CD8-positive, alpha-beta memory T cell (primary cell): ENCODE data around the gene DNAAF5. TPM values are rescaled to one million over a fixed set of nuclear protein-coding genes. Genes with fewer than 3 reads are reported as not detected.
A peak's percentile ranks its signal among the peaks of the same experiment; 100 is the strongest.
"Not testable (repeated sequence)": the region's sequence is repeated elsewhere in the genome, so short reads cannot be mapped to it uniquely, and the experiment has no call there.

Source experiments
- CTCF ChIA-PET: fragments of 350-600 bp; sonication (Branson Sonifier 250); formaldehyde crosslinking; loops from one replicate; lab custom pipeline; 2021; ENCODE audit warnings: antibody characterized with exemption; lab: Charles Lee
- POLR2A ChIA-PET: fragments of 350-600 bp; sonication (Branson Sonifier 250); formaldehyde crosslinking; loops from one replicate; lab custom pipeline; 2021; ENCODE audit warnings: antibody characterized with exemption; lab: Charles Lee
- DNase-seq, 5 donors: peaks; one replicate each; pipeline versions ENCODE4 v3.0.0 to v3.0.0-alpha.2; 2020 to 2022; ENCODE audit warnings: mixed read lengths in 1 of 5
- H3K27ac ChIP-seq: one replicate; pipeline ENCODE4 v1.7.0; 2013; ENCODE audit warnings: low read depth, mild to moderate bottlenecking, low read length, moderate library complexity
- H3K27me3 ChIP-seq: 2 replicates; pipeline ENCODE4 v1.7.0; 2013; ENCODE audit warnings: low read length, mild to moderate bottlenecking; ENCODE audit not compliant: insufficient read depth, poor library complexity, severe bottlenecking
- H3K36me3 ChIP-seq: 2 replicates; pipeline ENCODE4 v1.7.0; 2013; ENCODE audit warnings: mild to moderate bottlenecking, low read length, moderate library complexity; ENCODE audit not compliant: insufficient read depth
- H3K4me1 ChIP-seq: 2 replicates; pipeline ENCODE4 v1.7.0; 2013; ENCODE audit warnings: mild to moderate bottlenecking, low read length, moderate library complexity; ENCODE audit not compliant: insufficient read depth
- H3K4me3 ChIP-seq: 2 replicates; pipeline ENCODE4 v1.7.0; 2013; ENCODE audit warnings: mild to moderate bottlenecking, low read length
- H3K9me3 ChIP-seq: 2 replicates; pipeline ENCODE4 v1.7.0; 2013; ENCODE audit warnings: mild to moderate bottlenecking, low read length
- H3K27ac Mint-ChIP-seq, 8 donors: one replicate each; pipeline ENCODE4 v1.8.0; 2020 to 2021; ENCODE audit warnings: mixed read lengths in 8 of 8, mild to moderate bottlenecking in 6 of 8, inconsistent platforms in 3 of 8, moderate library complexity in 3 of 8
- H3K27me3 Mint-ChIP-seq, 2 donors: one replicate each; pipeline ENCODE4 v1.8.0; 2020 to 2021; ENCODE audit warnings: mixed read lengths in 2 of 2, mild to moderate bottlenecking in 1 of 2, moderate library complexity in 1 of 2
- H3K36me3 Mint-ChIP-seq, 3 donors: one replicate each; pipeline ENCODE4 v1.8.0; 2020 to 2021; ENCODE audit warnings: mixed read lengths in 3 of 3, inconsistent platforms in 1 of 3, mild to moderate bottlenecking in 1 of 3
- H3K4me1 Mint-ChIP-seq, 3 donors: one replicate each; pipeline ENCODE4 v1.8.0; 2020 to 2021; ENCODE audit warnings: mixed read lengths in 3 of 3, inconsistent platforms in 1 of 3, mild to moderate bottlenecking in 1 of 3
- H3K4me3 Mint-ChIP-seq, 7 donors: one replicate each; pipeline ENCODE4 v1.8.0; 2020 to 2021; ENCODE audit warnings: mixed read lengths in 7 of 7, mild to moderate bottlenecking in 6 of 7, moderate library complexity in 4 of 7, inconsistent platforms in 2 of 7
- H3K9me3 Mint-ChIP-seq, 5 donors: one replicate each; pipeline ENCODE4 v1.8.0; 2020 to 2022; ENCODE audit warnings: mixed read lengths in 5 of 5, mild to moderate bottlenecking in 3 of 5, moderate library complexity in 2 of 5, inconsistent platforms in 1 of 5
- polyA plus RNA-seq: library from polyadenylated mRNA; unstranded; fragments of 300-500 nt; fragmentation: Illumina TruSeq; gene quantifications from one replicate; pipeline ENCODE4 v1.2.3, GENCODE V29; 2021
- total RNA-seq, 2 experiments: library from RNA; stranded (reverse); gene quantifications; one replicate each; pipeline ENCODE4 v1.2.3, GENCODE V29; 2021

The DNAAF5 gene
- total and polyA plus RNA-seq, 3 experiments from 2014 or later: 4.4 to 48.0 (median 47.3) TPM

DNA sequence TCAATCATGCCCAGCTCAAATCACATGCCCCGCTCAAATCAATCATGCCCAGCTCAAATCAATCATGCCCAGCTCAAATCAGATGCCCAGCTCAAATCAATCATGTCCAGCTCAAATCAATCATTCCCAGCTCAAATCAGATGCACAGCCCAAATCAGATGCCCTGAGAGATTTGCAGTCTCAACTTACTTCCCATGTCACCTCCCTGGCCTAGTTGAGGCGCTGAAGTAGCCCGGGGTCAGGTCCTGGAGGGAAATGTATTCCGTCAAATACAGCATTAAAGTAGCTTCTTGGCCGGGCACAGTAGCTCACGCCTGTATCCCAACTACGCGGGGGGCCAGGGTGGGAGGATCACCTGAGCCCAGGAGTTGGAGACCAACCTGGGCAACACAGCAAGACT is 16.3 kb downstream of the DNAAF5 start:
- Mint-ChIP-seq H3K27me3 (no peaks in the 10 kb centered on the region), H3K4me3 (no peak overlapping the region), H3K36me3 (peaks cover 11 to 59% (median 18%) of the 10 kb centered on the region in 3 donors), H3K4me1 (peaks cover 2 to 4% (median 3%) of the 10 kb centered on the region in 3 donors), H3K9me3 (no peaks in the 10 kb centered on the region), H3K27ac (no peak overlapping the region)
- Histone ChIP-seq H3K36me3 (no peaks in the 10 kb centered on the region), H3K9me3 (no peaks in the 10 kb centered on the region), H3K27me3 (no peaks in the 10 kb centered on the region), H3K4me1 (no peaks in the 10 kb centered on the region), H3K27ac (no peak overlapping the region), H3K4me3 (no peak overlapping the region)
- ChIA-PET POLR2A (no interaction called here), CTCF (interaction anchor here (1.9 kb wide), 1 partner anchor 421 kb away, joined by 5 read pairs; no protein-coding TSS in a partner anchor)
- no peak for DNase-seq

DNA sequence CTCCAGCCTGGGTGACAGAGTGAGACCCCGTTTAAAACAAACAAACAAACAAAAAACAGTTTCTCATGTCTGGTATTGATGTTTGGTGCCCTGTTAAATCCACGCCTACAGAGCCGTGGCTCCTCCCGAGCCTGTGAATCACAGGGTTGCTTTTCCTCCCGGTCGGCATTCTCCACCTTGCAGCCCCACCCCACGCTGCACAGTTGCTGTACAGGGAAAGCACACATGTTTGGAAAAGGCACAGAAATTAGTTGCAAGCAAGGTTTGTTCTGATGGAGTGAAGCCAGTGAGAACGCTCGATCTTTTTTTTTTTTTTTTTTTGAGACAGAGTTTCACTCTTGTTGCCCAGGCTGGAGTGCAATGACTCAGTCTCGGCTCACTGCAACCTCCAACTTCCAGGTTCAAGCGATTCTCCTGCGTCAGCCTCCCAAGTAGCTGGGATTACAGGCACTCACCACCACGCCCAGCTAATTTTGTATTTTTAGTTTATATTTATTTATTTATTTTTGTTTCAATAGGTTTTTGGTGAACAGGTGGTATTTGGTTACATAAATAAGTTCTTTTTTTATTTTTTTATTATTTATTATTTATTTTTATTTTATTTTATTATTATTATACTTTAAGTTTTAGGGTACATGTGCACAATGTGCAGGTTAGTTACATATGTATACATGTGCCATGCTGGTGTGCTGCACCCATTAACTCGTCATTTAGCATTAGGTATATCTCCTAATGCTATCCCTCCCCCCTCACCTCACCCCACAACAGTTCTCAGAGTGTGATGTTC is 17.0 kb downstream of the DNAAF5 start:
- H3K4me1 Mint-ChIP-seq, H3K9me3 ChIP-seq, POLR2A ChIA-PET, H3K4me3 Mint-ChIP-seq, H3K27ac Mint-ChIP-seq, H3K4me3 ChIP-seq, H3K27me3 ChIP-seq, H3K27ac ChIP-seq, H3K36me3 ChIP-seq, DNase-seq, H3K4me1 ChIP-seq, H3K9me3 Mint-ChIP-seq, H3K27me3 Mint-ChIP-seq: not testable (repeated sequence)
- H3K36me3 Mint-ChIP-seq: peaks cover 11 to 53% (median 18%) of the 10 kb centered on the region in 3 donors
- CTCF ChIA-PET: interaction anchor here (1.9 kb wide), 1 partner anchor 422 kb away, joined by 5 read pairs; no protein-coding TSS in a partner anchor

DNA sequence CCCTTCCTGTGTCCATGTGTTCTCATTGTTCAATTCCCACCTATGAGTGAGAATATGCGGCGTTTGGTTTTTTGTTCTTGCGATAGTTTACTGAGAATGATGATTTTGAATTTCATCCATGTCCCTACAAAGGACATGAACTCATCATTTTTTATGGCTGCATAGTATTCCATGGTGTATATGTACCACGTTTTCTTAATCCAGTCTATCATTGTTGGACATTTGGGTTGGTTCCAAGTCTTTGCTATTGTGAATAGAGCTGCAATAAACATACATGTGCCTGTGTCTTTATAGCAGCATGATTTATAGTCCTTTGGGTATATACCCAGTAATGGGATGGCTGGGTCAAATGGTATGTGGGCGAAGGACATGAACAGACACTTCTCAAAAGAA is 17.6 kb downstream of the DNAAF5 start:
- H3K4me3 ChIP-seq, H3K9me3 Mint-ChIP-seq, H3K27ac ChIP-seq, H3K4me3 Mint-ChIP-seq, H3K27me3 ChIP-seq, H3K9me3 ChIP-seq, H3K27me3 Mint-ChIP-seq, CTCF ChIA-PET, H3K36me3 ChIP-seq, POLR2A ChIA-PET, H3K27ac Mint-ChIP-seq, H3K4me1 ChIP-seq, DNase-seq, H3K4me1 Mint-ChIP-seq: not testable (repeated sequence)
- H3K36me3 Mint-ChIP-seq: peaks cover 11 to 53% (median 18%) of the 10 kb centered on the region in 3 donors

DNA sequence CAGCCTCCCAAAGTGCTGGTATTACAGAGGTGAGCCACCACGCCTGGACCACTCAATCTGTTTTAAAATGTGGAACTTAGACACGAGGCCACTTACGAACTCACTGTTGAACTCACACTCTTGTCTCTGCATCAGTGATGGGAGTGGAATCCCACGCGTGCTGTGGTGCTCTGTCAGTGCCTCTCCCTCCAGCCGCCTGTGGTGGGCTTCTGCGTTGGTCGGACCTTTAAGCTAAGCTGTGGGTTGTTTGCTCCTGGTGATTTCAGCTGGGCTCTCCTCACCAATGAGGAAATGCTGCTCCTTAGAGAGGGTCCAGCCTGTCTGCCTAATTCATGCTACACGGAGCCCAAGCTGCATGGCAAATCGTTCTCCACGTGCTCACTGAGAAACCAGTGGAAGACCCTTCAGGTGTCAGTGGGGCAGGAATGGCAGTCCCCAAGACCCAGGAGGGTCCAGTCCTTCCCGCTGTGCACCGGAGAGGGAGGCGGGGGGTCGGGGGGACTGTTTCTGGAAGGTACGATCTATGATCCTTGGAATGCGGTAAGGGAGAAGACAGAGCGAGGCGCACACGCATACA is 18.4 kb downstream of the DNAAF5 start:
- Histone ChIP-seq H3K27ac (no peak overlapping the region), H3K4me1 (no peaks in the 10 kb centered on the region), H3K4me3 (no peak overlapping the region), H3K36me3 (no peaks in the 10 kb centered on the region), H3K27me3 (no peaks in the 10 kb centered on the region), H3K9me3 (no peaks in the 10 kb centered on the region)
- Mint-ChIP-seq H3K27ac (no peak overlapping the region), H3K4me1 (peaks cover 0 to 2% (median 0%) of the 10 kb centered on the region in 3 donors), H3K27me3 (no peaks in the 10 kb centered on the region), H3K36me3 (peaks cover 11 to 48% (median 18%) of the 10 kb centered on the region in 3 donors), H3K4me3 (no peak overlapping the region), H3K9me3 (no peaks in the 10 kb centered on the region)
- ChIA-PET CTCF (no interaction called here), POLR2A (no interaction called here)
- no peak for DNase-seq

- Histone ChIP-seq H3K27ac (no peak overlapping the region), H3K27me3 (no peaks in the 10 kb centered on the region), H3K4me3 (no peak overlapping the region), H3K36me3 (no peaks in the 10 kb centered on the region), H3K9me3 (no peaks in the 10 kb centered on the region), H3K4me1 (no peaks in the 10 kb centered on the region)
- ChIA-PET CTCF (no interaction called here), POLR2A (no interaction called here)
- Mint-ChIP-seq H3K4me1 (peaks cover 0 to 2% (median 0%) of the 10 kb centered on the region in 3 donors), H3K36me3 (peaks cover 11 to 47% (median 18%) of the 10 kb centered on the region in 3 donors), H3K27ac (no peak overlapping the region), H3K27me3 (no peaks in the 10 kb centered on the region), H3K9me3 (no peaks in the 10 kb centered on the region), H3K4me3 (no peak overlapping the region)
- no peak for DNase-seq
These were observed 19.1 kb downstream of the DNAAF5 start for GRCh38 chr7:745431-746154.

DNA sequence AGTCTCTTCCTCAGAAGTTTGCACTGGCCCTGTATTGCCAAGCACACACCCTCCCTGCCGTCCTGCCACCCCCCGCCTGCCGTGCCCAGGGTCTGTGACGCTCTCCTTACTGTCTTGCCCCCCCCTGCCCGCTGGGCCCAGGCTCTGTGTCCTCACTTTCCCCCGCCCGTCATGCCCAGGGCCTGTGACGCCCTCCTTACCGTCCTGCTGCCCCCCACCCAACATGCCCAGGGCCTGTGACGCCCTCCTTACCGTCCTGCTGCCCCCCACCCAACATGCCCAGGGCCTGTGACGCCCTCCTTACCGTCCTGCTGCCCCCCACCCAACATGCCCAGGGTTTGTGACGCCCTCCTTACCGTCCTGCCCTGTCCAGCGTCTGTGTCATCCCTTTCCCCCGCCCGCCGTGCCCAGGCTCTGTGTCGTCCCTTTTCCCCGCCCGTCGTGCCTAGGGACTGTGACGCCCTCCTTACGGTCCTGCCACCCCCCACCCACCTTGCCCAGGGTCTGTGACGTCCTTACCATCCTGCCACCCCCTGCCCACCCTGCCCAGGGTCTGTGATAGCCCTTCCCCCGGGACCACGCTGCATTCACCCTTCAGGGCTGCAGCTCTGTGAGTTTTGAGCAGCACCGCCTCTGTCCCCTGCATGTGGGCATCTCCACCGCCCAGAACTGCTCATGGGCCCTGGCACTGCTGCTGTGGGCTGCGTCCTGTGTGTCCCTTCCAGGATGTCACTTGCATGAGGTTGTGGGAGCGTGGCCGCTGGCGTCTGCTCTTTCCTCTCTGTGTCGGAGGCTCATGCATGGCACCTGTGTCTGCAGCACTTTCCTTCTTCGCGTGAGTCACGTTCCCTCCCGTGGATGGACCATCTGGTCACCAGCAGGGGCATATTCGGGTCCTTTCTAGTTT is 19.9 kb downstream of the DNAAF5 start:
- Histone ChIP-seq H3K9me3 (no peaks in the 10 kb centered on the region), H3K4me3 (no peak overlapping the region), H3K27me3 (no peaks in the 10 kb centered on the region), H3K4me1 (no peaks in the 10 kb centered on the region), H3K27ac (no peak overlapping the region), H3K36me3 (no peaks in the 10 kb centered on the region)
- DNase-seq: no peak
- ChIA-PET POLR2A (no interaction called here), CTCF (no interaction called here)
- Mint-ChIP-seq H3K27ac (peak overlapping the region in 2 of 8 donors; percentile 78 to 87), H3K4me3 (no peak overlapping the region), H3K27me3 (no peaks in the 10 kb centered on the region), H3K4me1 (peaks cover 0 to 2% (median 0%) of the 10 kb centered on the region in 3 donors), H3K36me3 (peaks cover 6 to 42% (median 14%) of the 10 kb centered on the region in 3 donors), H3K9me3 (no peaks in the 10 kb centered on the region)

DNA sequence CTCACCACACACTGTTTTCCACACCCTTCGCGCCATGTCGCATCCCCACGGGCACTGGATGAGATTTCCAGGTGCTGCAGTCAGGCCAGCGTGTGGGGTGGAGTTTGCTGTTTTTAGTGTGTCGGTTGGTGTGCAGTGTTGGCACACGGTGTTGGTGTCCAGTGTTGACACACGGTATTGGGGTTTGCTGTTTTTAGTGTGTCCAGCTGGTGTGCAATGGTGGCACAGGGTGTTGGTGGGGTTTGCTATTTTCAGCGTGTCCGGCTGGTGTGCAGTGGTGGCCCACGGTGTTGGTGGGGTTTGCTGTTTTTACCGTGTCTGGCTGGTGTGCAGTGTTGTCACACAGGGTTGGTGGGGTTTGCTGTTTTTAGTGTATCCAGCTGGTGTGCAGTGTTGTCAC is 20.7 kb downstream of the DNAAF5 start:
- Histone ChIP-seq H3K36me3 (no peaks in the 10 kb centered on the region), H3K27me3 (no peaks in the 10 kb centered on the region), H3K9me3 (no peaks in the 10 kb centered on the region), H3K27ac (no peak overlapping the region), H3K4me1 (no peaks in the 10 kb centered on the region), H3K4me3 (no peak overlapping the region)
- peaks cover 0 to 2% (median 0%) of the 10 kb centered on the region in 3 donors for H3K4me1 Mint-ChIP-seq
- H3K4me3 Mint-ChIP-seq: no peak overlapping the region
- H3K36me3 Mint-ChIP-seq: peaks cover 6 to 38% (median 11%) of the 10 kb centered on the region in 3 donors
- CTCF ChIA-PET: no interaction called here
- H3K9me3 Mint-ChIP-seq: no peaks in the 10 kb centered on the region
- POLR2A ChIA-PET: no interaction called here
- H3K27ac Mint-ChIP-seq: peak overlapping the region in 2 of 8 donors; percentile 45 to 87
- DNase-seq: no peak
- no peaks in the 10 kb centered on the region for H3K27me3 Mint-ChIP-seq
